GM18499 (cell line): ENCODE results near the gene VEZF1.

Experiments used
- ATAC-seq: cut with Tn5 transposase; IDR thresholded peaks from one replicate; pipeline ENCODE4 v1.9.1; 2021; ENCODE audit warnings: moderate number of reproducible peaks; ENCODE audit not compliant: insufficient read depth, unreplicated experiment

Gene VEZF1

GRCh38 chr17:57999496-58000017, 11.5 kb upstream of the VEZF1 start:
- no peak for ATAC-seq

GRCh38 chr17:57999010-57999495, 11.0 kb upstream of the VEZF1 start:
- no peak for ATAC-seq

GRCh38 chr17:57997085-57997809, 9.2 kb upstream of the VEZF1 start:
- no peak for ATAC-seq

GRCh38 chr17:57995076-57995956, 7.3 kb upstream of the VEZF1 start:
- no peak for ATAC-seq

- no peak for ATAC-seq
Observed at GRCh38 chr17:57994436-57994835, 6.4 kb upstream of the VEZF1 start.

GRCh38 chr17:57993471-57994365, 5.7 kb upstream of the VEZF1 start:
- ATAC-seq, result no peak

GRCh38 chr17:57991537-57991936, 3.5 kb upstream of the VEZF1 start:
- no peak for ATAC-seq

GRCh38 chr17:57990037-57990436, 2.0 kb upstream of the VEZF1 start:
- no peak for ATAC-seq

GRCh38 chr17:57988301-57989250, 522 bp upstream of the VEZF1 start:
- no peak for ATAC-seq

- no peak for ATAC-seq
Observed at GRCh38 chr17:57986841-57987580, 1.0 kb downstream of the VEZF1 start.

GRCh38 chr17:57985675-57985974, 2.4 kb downstream of the VEZF1 start:
- ATAC-seq, result no peak

GRCh38 chr17:57984936-57985674, 2.9 kb downstream of the VEZF1 start:
- no peak for ATAC-seq

- ATAC-seq, result no peak
Observed at GRCh38 chr17:57984261-57984890, 3.7 kb downstream of the VEZF1 start.

GRCh38 chr17:57983446-57983845, 4.6 kb downstream of the VEZF1 start:
- no peak for ATAC-seq

GRCh38 chr17:57982452-57983170, 5.4 kb downstream of the VEZF1 start:
- no peak for ATAC-seq

GRCh38 chr17:57980522-57980921, 7.5 kb downstream of the VEZF1 start:
- ATAC-seq, result no peak

GRCh38 chr17:57979076-57979475, 9.0 kb downstream of the VEZF1 start:
- ATAC-seq, result no peak
